ENCODE measurements around the gene EFNA3. TPM values are rescaled to one million over a fixed set of nuclear protein-coding genes. Genes with fewer than 3 reads are reported as not detected.

EFNA3 gene
- total and polyA plus RNA-seq, 9 of the 15 experiments (the other 6 are each of a cell fraction or from before 2014, with no cell fraction given) = 0.59 to 7.9 (median 4.7) TPM

DNA sequence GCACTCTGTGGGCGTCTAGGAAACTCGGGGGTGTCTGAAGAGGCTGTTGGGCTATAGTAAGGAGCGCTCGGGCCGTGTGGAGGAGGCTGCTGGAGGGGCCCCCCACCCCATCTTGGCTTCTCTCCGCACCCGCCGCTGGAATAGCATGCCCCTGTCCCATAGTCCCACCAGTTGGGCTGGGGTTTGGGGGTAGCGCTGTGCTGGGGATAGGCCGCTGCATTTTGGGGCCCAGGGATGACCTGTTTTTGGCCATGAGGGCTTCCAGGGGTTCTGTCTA, 511 bp downstream of the EFNA3 start:
- peaks cover 6% of the 10 kb centered on the region for H3K9me1 ChIP-seq (ENCODE audit: control insufficient read depth, insufficient read depth, low read length)
- peak overlapping the region; percentile 51 for H3K4me3 ChIP-seq
- intact Hi-C loops (cut with micrococcal nuclease) = loop anchor here (5.0 kb wide), 1 partner anchor 77 kb away; the partner anchor contains the start of gene ZBTB7B
- TF ChIP-seq MBD2 (IDR thresholded peaks at IDR 0.05; ENCODE audit: borderline replicate concordance, low read depth) = no peak
- 0 out of 2 replicates have a peak, but pooled peaks have one; percentile 3 for TF ChIP-seq RBFOX2 (IDR thresholded peaks at IDR 0.05; ENCODE audit: low read depth, low read length)
- WGBS (ENCODE audit: insufficient coverage, low coverage, missing lambda C conversion rate) = 13% methylated on average over 8 of the region's 10 CpGs
- peak overlapping the region; percentile 47 for H2AFZ ChIP-seq (ENCODE audit: low read depth, low read length)
- in situ Hi-C loops (cut with MboI) = no loop called here
- H3K27me3 ChIP-seq (ENCODE audit: control insufficient read depth in 2 of 2, insufficient read depth in 2 of 2, low read length in 2 of 2) = peaks cover 3 to 8% of the 10 kb centered on the region in 2 experiments; a peak in 2 of 5 replicates
- H3K9ac ChIP-seq (ENCODE audit: insufficient read depth in 1 of 2, low read depth in 2 of 2, low read length in 2 of 2) = peak overlapping the region; percentile 39 to 88
- FAIRE-seq (no peak), ATAC-seq (peak; percentile 15), DNase-seq (ENCODE audit: extremely low read depth in 1 of 4, low spot score in 3 of 4) (no peak)
- no peak overlapping the region for H3K27ac ChIP-seq (ENCODE audit: extremely low read depth, low read depth, low read length)
- H3K4me2 ChIP-seq (ENCODE audit: insufficient read depth, low read length) = peak overlapping the region; percentile 66
- peaks cover 40 to 66% of the 10 kb centered on the region in 2 experiments for H3K4me1 ChIP-seq (replicated peaks in 1 of 2; ENCODE audit: control insufficient read depth in 2 of 2, insufficient read depth in 2 of 2, low read length in 2 of 2)
- H3K36me3 ChIP-seq (ENCODE audit: control insufficient read depth, insufficient read depth, low read length) = no peaks in the 10 kb centered on the region
- no TSS peak for BruUV-seq (replicated peaks)
- no peaks in the 10 kb centered on the region for H3K9me3 ChIP-seq (replicated peaks; ENCODE audit: control insufficient read depth, insufficient read depth, low read depth, low read length)
- peaks cover 3% of the 10 kb centered on the region; the same call in 2 of the 3 replicates for H3K79me2 ChIP-seq (ENCODE audit: control insufficient read depth, insufficient read depth, low read length)
- ChIA-PET CTCF (ENCODE audit: low intra/inter-chr PET ratio) (interaction anchor here (9.0 kb wide), 1 partner anchor 16 kb away, joined by 153 read pairs; the partner anchor contains the start of gene EFNA4), POLR2A (interaction anchor here (0.8 kb wide), 1 partner anchor 67 kb away, joined by 3 read pairs; no protein-coding TSS in a partner anchor)
- H4K20me1 ChIP-seq (replicated peaks; ENCODE audit: control insufficient read depth, insufficient read depth, low read length) = peaks cover 21% of the 10 kb centered on the region

DNA sequence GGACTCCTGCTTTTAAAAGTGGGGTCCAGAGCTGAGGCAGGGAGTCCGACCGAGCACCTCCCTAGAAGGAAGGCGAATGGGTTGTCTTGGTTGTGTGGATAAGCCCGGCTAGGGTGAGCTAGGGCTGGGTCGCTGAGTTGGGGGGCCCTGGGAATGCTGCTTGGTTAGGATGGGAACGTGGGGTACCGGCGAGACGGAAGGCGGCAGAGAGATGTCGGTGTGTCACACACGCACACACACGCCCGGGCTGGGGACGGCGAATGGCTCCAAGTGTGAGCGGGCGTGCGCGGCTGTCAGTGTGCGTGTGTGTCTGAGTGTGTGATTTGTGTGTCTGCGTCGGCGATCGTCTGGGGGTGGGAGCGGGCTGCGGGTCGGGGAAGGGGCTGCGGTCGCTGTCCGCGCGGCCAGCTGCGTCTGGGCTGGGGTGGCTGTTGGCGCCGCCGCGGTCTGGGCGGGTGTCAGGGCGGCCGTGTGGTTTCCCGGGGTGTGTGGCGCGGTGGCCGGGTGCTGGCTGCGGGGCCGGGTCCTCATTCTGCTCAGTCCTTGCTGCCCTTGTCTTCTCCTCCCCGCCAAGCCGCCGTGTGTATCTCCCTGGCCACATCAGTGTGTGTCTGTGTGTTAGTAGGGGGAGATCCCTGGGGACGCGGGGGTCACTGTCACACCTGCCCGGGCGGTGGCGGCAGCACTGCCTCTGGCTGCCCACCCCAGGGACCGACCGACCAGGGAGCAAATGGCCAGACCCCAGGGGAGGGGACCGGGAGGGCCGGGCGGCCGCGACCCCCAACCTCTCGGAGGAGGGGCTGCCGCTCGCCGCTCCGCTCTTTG, 1.1 kb downstream of the EFNA3 start:
- WGBS (ENCODE audit: insufficient coverage, low coverage, missing lambda C conversion rate) = 10% methylated on average over 31 of the region's 67 CpGs
- ATAC-seq (peak; percentile 37), FAIRE-seq (no peak), DNase-seq (ENCODE audit: extremely low read depth in 1 of 4, low spot score in 3 of 4) (peak in 3 of 4 experiments; percentile 39 to 64 (median 47))
- ChIA-PET CTCF (ENCODE audit: low intra/inter-chr PET ratio) (interaction anchor here (0.9 to 9.0 kb wide), 2 partner anchors 17 to 76 kb away, joined by 3 to 153 read pairs; partner anchors contain the start of gene EFNA4), POLR2A (interaction anchor here (0.8 kb wide), 1 partner anchor 67 kb away, joined by 3 read pairs; no protein-coding TSS in a partner anchor)
- Histone ChIP-seq H3K27me3 (ENCODE audit: control insufficient read depth in 2 of 2, insufficient read depth in 2 of 2, low read length in 2 of 2) (peaks cover 3 to 8% of the 10 kb centered on the region in 2 experiments; a peak in 2 of 5 replicates), H3K4me3 (peak overlapping the region; percentile 51), H3K79me2 (ENCODE audit: control insufficient read depth, insufficient read depth, low read length) (peaks cover 3% of the 10 kb centered on the region; the same call in 2 of the 3 replicates), H2AFZ (ENCODE audit: low read depth, low read length) (peak overlapping the region; percentile 47), H3K4me2 (ENCODE audit: insufficient read depth, low read length) (peak overlapping the region; percentile 66), H3K9me3 (replicated peaks; ENCODE audit: control insufficient read depth, insufficient read depth, low read depth, low read length) (no peaks in the 10 kb centered on the region), H3K9ac (ENCODE audit: insufficient read depth in 1 of 2, low read depth in 2 of 2, low read length in 2 of 2) (peak overlapping the region; percentile 39 to 88), H3K27ac (ENCODE audit: extremely low read depth, low read depth, low read length) (no peak overlapping the region), H3K9me1 (ENCODE audit: control insufficient read depth, insufficient read depth, low read length) (peaks cover 6% of the 10 kb centered on the region), H3K4me1 (replicated peaks in 1 of 2; ENCODE audit: control insufficient read depth in 2 of 2, insufficient read depth in 2 of 2, low read length in 2 of 2) (peaks cover 43 to 72% of the 10 kb centered on the region in 2 experiments), H4K20me1 (replicated peaks; ENCODE audit: control insufficient read depth, insufficient read depth, low read length) (peaks cover 26% of the 10 kb centered on the region), H3K36me3 (ENCODE audit: control insufficient read depth, insufficient read depth, low read length) (no peaks in the 10 kb centered on the region)
- in situ Hi-C loops (cut with MboI) (no loop called here), intact Hi-C loops (cut with micrococcal nuclease) (loop anchor here (5.0 kb wide), 3 partner anchors 32 to 117 kb away; partner anchors contain the start of genes PYGO2 and ZBTB7B)
- BruUV-seq (replicated peaks) = TSS peak; percentile 71
- TF ChIP-seq, protein P1, sequence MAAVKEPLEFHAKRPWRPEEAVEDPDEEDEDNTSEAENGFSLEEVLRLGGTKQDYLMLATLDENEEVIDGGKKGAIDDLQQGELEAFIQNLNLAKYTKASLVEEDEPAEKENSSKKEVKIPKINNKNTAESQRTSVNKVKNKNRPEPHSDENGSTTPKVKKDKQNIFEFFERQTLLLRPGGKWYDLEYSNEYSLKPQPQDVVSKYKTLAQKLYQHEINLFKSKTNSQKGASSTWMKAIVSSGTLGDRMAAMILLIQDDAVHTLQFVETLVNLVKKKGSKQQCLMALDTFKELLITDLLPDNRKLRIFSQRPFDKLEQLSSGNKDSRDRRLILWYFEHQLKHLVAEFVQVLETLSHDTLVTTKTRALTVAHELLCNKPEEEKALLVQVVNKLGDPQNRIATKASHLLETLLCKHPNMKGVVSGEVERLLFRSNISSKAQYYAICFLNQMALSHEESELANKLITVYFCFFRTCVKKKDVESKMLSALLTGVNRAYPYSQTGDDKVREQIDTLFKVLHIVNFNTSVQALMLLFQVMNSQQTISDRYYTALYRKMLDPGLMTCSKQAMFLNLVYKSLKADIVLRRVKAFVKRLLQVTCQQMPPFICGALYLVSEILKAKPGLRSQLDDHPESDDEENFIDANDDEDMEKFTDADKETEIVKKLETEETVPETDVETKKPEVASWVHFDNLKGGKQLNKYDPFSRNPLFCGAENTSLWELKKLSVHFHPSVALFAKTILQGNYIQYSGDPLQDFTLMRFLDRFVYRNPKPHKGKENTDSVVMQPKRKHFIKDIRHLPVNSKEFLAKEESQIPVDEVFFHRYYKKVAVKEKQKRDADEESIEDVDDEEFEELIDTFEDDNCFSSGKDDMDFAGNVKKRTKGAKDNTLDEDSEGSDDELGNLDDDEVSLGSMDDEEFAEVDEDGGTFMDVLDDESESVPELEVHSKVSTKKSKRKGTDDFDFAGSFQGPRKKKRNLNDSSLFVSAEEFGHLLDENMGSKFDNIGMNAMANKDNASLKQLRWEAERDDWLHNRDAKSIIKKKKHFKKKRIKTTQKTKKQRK (IDR thresholded peaks at IDR 0.05; ENCODE audit: borderline replicate concordance, low read depth, low read length) = no peak
- TF ChIP-seq, protein P2, sequence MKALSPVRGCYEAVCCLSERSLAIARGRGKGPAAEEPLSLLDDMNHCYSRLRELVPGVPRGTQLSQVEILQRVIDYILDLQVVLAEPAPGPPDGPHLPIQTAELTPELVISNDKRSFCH (CRISPR knock-in tag; IDR thresholded peaks at IDR 0.05) = no peak
- TF ChIP-seq, protein P2 (tag; IDR thresholded peaks at IDR 0.05) = no peak
- TF ChIP-seq PRPF4 (IDR thresholded peaks at IDR 0.05; ENCODE audit: insufficient read depth, low read depth, low read length, poor library complexity, severe bottlenecking) (no peak), NR2C2 (CRISPR knock-in tag; IDR thresholded peaks at IDR 0.05) (no peak), NR2C2 (tag; IDR thresholded peaks at IDR 0.05) (no peak), NRF1 (conservative IDR thresholded peaks at IDR 0.05 in 1 of 2, IDR thresholded peaks at IDR 0.05 in 1 of 2) (peak; percentile 31 to 51; a peak in 2 of 4 replicates)
